Testis (tissue), 3 donors: ENCODE measurements around the gene SART1. TPM values are rescaled to one million over a fixed set of nuclear protein-coding genes. Genes with fewer than 3 reads are reported as not detected.

ENCODE experiments used
- DNase-seq: peaks from one replicate; pipeline ENCODE4 v3.0.0-alpha.2; 2019
- H3K27ac ChIP-seq, 2 donors: fragments of 200-600 bp; sonication (generic); one replicate each; pipeline ENCODE4 v1.5.1; 2019
- H3K27me3 ChIP-seq: fragments of 200-600 bp; sonication (generic); one replicate; pipeline ENCODE4 v1.5.1; 2019
- H3K36me3 ChIP-seq: fragments of 200-600 bp; sonication (generic); one replicate; pipeline ENCODE4 v1.5.1; 2017; ENCODE audit warnings: low read depth; ENCODE audit errors: missing control alignments
- H3K4me1 ChIP-seq: fragments of 200-600 bp; sonication (generic); one replicate; pipeline ENCODE4 v1.5.1; 2019
- H3K4me3 ChIP-seq, 2 donors: fragments of 200-600 bp; sonication (generic); one replicate each; pipeline ENCODE4 v1.5.1; 2017 to 2019
- H3K9me3 ChIP-seq: fragments of 200-600 bp; sonication (generic); one replicate; pipeline ENCODE4 v1.5.1; 2017
- POLR2A ChIP-seq: fragments of 450-650 bp; IDR thresholded peaks from one replicate; pipeline ENCODE4 v1.6.1; 2017; ENCODE audit warnings: antibody characterized with exemption, mild to moderate bottlenecking, moderate library complexity
- WGBS, 2 donors: methylation state at CpG; one replicate each; pipeline ENCODE4 v1.1.5; 2018; 5-methylcytosine and 5-hydroxymethylcytosine counted together
- intact Hi-C: fragments of 100-400 bp; cut with DNase I; formaldehyde crosslinking; loops from one replicate; pipeline ENCODE4 v1.15.1; 2023; ENCODE audit warnings: low total_unique reads
- polyA plus RNA-seq: library from polyadenylated mRNA; stranded (reverse); fragments of 350-450 nt; fragmentation: Illumina TruSeq; extraction: RNeasy Lipid Tissue Mini Kit (QIAGEN cat#74804); gene quantifications from one replicate; pipeline ENCODE4 v1.2.3, GENCODE V29; 2014; ENCODE audit warnings: low read depth, low replicate concordance; ENCODE audit not compliant: insufficient read depth
- total RNA-seq, 2 donors: library from RNA; depleted of rRNA; stranded (reverse); fragments of >200 nt; gene quantifications; one replicate each; pipeline ENCODE4 v1.2.3, GENCODE V29; 2016
- TF ChIP-seq, protein P1 (sequence below), 3 experiments: fragments of 450-650 bp in 2 of 3; fragments of 200-600 bp in 1 of 3; sonication (generic) in 1 of 3; IDR thresholded peaks; one replicate each; pipeline ENCODE4 v1.5.1; 2016 to 2019; ENCODE audit warnings: antibody characterized with exemption in 3 of 3, mild to moderate bottlenecking in 2 of 3, moderate library complexity in 1 of 3

The SART1 gene
- total and polyA plus RNA-seq, 3 donors from 2014 or later: 56.8 to 102 (median 81.1) TPM

DNA sequence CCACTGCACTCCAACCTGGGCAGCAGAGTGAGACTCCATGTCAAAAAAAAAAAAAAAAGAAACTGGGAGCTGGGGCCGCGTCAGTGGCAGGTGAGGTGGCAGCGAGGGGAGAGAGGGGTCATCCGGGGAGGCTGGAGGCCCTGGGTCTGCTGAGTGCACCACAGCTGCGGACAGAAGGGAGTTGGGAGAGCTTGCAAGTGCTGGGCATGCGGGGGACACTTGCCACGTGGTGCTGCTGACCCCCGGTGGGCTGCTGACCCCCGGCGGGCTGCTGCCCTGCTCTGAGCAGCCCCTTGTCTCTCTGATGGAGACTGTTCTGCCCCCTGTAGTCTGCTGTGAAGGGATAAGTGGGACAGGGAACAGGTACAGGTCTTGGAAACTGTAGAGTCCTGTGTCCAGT, 39.7 kb upstream of the SART1 start:
- H3K36me3 ChIP-seq: no peaks in the 10 kb centered on the region
- H3K4me3 ChIP-seq: no peak overlapping the region
- no peaks in the 10 kb centered on the region for H3K9me3 ChIP-seq
- peaks cover 25% of the 10 kb centered on the region for H3K4me1 ChIP-seq
- TF ChIP-seq POLR2A: no peak
- TF ChIP-seq, protein P1, sequence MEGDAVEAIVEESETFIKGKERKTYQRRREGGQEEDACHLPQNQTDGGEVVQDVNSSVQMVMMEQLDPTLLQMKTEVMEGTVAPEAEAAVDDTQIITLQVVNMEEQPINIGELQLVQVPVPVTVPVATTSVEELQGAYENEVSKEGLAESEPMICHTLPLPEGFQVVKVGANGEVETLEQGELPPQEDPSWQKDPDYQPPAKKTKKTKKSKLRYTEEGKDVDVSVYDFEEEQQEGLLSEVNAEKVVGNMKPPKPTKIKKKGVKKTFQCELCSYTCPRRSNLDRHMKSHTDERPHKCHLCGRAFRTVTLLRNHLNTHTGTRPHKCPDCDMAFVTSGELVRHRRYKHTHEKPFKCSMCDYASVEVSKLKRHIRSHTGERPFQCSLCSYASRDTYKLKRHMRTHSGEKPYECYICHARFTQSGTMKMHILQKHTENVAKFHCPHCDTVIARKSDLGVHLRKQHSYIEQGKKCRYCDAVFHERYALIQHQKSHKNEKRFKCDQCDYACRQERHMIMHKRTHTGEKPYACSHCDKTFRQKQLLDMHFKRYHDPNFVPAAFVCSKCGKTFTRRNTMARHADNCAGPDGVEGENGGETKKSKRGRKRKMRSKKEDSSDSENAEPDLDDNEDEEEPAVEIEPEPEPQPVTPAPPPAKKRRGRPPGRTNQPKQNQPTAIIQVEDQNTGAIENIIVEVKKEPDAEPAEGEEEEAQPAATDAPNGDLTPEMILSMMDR (IDR thresholded peaks at IDR 0.05): no peak
- DNase-seq: no peak
- H3K27me3 ChIP-seq: no peaks in the 10 kb centered on the region
- intact Hi-C loops: no loop called here
- WGBS, 2 donors: 88 to 91% methylated on average over 10 of the region's 10 CpGs
- H3K27ac ChIP-seq: no peak overlapping the region

DNA sequence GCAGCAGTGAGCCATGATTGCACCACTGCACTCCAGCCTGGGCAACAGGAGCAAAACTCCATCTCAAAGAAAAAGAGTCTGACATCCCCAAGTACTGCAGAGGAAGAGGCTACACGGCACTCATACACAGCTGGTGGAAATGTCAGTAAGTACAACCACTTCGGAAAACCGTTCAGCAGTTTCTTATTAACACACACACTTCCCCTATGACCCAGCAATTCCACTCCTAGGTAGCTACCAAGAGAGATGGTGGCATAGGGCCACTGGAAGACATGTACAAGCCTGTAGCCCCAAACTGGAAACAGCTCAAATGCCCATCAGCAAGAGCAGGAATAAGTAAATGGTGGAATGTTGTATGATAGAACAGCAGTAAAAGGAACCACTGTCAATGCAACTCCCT, 39.0 kb upstream of the SART1 start:
- Histone ChIP-seq H3K4me3 (no peak overlapping the region), H3K27me3 (no peaks in the 10 kb centered on the region), H3K9me3 (no peaks in the 10 kb centered on the region), H3K36me3 (no peaks in the 10 kb centered on the region), H3K27ac (no peak overlapping the region), H3K4me1 (peaks cover 18% of the 10 kb centered on the region)
- TF ChIP-seq POLR2A: no peak
- TF ChIP-seq, protein P1 (IDR thresholded peaks at IDR 0.05): no peak
- WGBS, 2 donors: 77 to 88% methylated on average over 3 of the region's 3 CpGs
- intact Hi-C loops: no loop called here
- no peak for DNase-seq

DNA sequence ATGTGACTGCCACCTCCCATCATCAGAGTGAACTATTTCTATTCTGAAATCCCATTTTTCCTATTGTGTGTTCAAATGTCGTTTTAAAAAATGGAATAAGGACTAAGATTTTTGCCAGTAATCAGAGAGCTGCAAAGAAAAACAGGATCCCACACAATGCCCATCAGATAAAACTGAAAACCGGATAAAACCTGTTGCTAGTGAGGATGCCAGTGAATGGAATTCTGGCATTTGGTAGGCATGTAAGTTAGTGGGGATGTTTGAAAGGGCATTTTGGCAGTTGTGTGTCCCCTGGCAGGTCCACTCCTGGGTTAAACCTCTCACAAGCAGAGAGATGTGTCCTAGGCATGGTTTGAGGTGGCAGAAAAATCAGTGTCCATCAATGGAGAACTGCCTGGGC, 36.1 kb upstream of the SART1 start:
- intact Hi-C loops: no loop called here
- TF ChIP-seq, protein P1 (IDR thresholded peaks at IDR 0.05): no peak
- no peak for TF ChIP-seq POLR2A
- Histone ChIP-seq H3K36me3 (no peaks in the 10 kb centered on the region), H3K4me1 (peaks cover 9% of the 10 kb centered on the region), H3K27me3 (no peaks in the 10 kb centered on the region), H3K27ac (no peak overlapping the region), H3K4me3 (no peak overlapping the region), H3K9me3 (no peaks in the 10 kb centered on the region)
- no peak for DNase-seq
- WGBS, 2 donors: 50 to 51% methylated on average over 2 of the region's 2 CpGs

DNA sequence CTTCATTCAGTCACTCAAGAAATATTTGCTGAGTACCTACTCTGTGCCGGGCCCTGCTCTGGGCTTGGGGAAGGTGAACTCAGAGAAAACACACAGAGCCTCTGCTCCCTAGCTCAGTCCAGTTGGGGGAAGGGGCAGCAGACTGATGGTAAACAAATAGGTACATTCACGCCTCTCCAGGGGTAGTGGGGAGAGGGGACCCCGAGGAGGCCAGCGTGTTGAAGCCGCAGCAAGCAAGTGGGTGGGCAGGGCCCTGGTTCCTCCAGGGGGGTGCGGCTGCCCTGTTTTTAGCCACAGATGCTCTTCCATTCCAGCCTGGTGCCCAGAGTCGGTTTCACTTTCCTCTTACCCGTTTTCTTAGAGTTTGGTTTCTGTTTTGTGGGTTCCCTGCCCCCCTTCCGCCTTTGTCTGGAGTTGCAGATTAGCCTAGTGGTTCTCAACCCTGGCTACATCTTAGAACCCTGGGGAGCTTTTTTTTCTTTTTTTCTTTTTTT, 33.6 kb upstream of the SART1 start:
- Histone ChIP-seq H3K9me3 (no peaks in the 10 kb centered on the region), H3K27me3 (no peaks in the 10 kb centered on the region), H3K4me3 (no peak overlapping the region), H3K4me1 (peaks cover 14% of the 10 kb centered on the region), H3K36me3 (no peaks in the 10 kb centered on the region), H3K27ac (no peak overlapping the region)
- intact Hi-C loops: no loop called here
- 68 to 70% methylated on average over 6 to 9 of the region's 9 CpGs for WGBS, 2 donors
- no peak for DNase-seq
- TF ChIP-seq, protein P1 (IDR thresholded peaks at IDR 0.05): no peak
- TF ChIP-seq POLR2A: no peak

DNA sequence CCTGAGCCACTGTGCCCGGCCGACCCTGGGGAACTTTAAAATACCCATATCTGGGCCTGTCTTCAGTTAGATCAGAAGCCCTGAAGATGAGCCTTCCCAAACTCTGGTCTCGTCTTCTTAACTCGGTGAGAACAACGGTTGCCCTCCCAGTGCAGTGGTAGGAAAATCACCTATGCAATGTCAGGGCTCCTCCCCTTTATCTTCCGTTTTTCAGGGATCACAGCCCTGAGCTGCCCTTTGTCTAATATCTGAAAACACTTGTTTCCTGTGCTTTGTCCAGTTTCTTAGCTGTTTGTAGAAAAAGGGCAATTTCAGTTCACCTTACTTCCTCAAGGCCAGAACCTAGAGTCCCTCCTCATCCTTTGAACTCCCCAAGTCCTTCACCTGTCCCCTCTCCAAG, 32.9 kb upstream of the SART1 start:
- Histone ChIP-seq H3K9me3 (no peaks in the 10 kb centered on the region), H3K27ac (no peak overlapping the region), H3K4me1 (peaks cover 14% of the 10 kb centered on the region), H3K36me3 (no peaks in the 10 kb centered on the region), H3K4me3 (no peak overlapping the region), H3K27me3 (no peaks in the 10 kb centered on the region)
- DNase-seq: no peak
- WGBS, 2 donors: 63 to 69% methylated on average over 6 of the region's 6 CpGs
- intact Hi-C loops: no loop called here
- TF ChIP-seq, protein P1 (IDR thresholded peaks at IDR 0.05): no peak
- TF ChIP-seq POLR2A: no peak
